ENCODE results near the gene TMEM45A.
"Not testable (repeated sequence)": the region's sequence is repeated elsewhere in the genome, so short reads cannot be mapped to it uniquely, and the experiment has no call there.

Gene TMEM45A

GRCh38 chr3:100468676-100469075 lies 23.7 kb upstream of the TMEM45A start:
- peaks cover 15% of the 10 kb centered on the region for H3K9me3 Mint-ChIP-seq
- no peak overlapping the region for H3K27ac Mint-ChIP-seq
- H3K36me3 Mint-ChIP-seq (ENCODE audit: low read depth), result no peaks in the 10 kb centered on the region
- no peaks in the 10 kb centered on the region for H3K27me3 Mint-ChIP-seq (ENCODE audit: low read depth)
- peaks cover 11% of the 10 kb centered on the region for H3K4me1 Mint-ChIP-seq (ENCODE audit: low read depth)
- no peak overlapping the region for H3K4me3 Mint-ChIP-seq

GRCh38 chr3:100470951-100471350 lies 21.5 kb upstream of the TMEM45A start:
- Mint-ChIP-seq H3K9me3 (peaks cover 19% of the 10 kb centered on the region), H3K27ac (no peak overlapping the region), H3K4me1 (ENCODE audit: low read depth) (peaks cover 8% of the 10 kb centered on the region), H3K36me3 (ENCODE audit: low read depth) (no peaks in the 10 kb centered on the region), H3K27me3 (ENCODE audit: low read depth) (peaks cover 7% of the 10 kb centered on the region), H3K4me3 (no peak overlapping the region)

DNA sequence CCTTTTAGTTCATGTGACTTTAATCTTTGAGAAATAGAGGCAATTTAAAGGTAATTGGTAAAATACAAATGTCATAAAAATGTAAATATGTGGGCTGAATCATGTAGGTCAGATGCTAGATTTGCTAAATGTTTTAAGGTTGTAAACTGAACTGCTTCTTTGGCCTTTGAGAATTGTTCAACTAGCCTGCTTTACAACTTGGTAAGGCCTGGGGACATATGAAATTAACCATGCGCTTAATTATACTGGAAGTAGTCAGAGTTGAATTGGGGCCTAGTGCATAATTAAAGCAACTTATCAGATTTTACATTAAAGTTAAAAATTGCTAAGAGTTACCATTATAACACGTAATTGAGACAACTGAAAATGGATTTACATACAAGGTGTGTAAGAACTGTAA lies 21.0 kb upstream of the TMEM45A start:
- Mint-ChIP-seq H3K27me3 (ENCODE audit: low read depth) (peaks cover 7% of the 10 kb centered on the region), H3K4me1 (ENCODE audit: low read depth) (peaks cover 3% of the 10 kb centered on the region), H3K36me3 (ENCODE audit: low read depth) (no peaks in the 10 kb centered on the region), H3K9me3 (peaks cover 19% of the 10 kb centered on the region), H3K27ac (no peak overlapping the region), H3K4me3 (no peak overlapping the region)

DNA sequence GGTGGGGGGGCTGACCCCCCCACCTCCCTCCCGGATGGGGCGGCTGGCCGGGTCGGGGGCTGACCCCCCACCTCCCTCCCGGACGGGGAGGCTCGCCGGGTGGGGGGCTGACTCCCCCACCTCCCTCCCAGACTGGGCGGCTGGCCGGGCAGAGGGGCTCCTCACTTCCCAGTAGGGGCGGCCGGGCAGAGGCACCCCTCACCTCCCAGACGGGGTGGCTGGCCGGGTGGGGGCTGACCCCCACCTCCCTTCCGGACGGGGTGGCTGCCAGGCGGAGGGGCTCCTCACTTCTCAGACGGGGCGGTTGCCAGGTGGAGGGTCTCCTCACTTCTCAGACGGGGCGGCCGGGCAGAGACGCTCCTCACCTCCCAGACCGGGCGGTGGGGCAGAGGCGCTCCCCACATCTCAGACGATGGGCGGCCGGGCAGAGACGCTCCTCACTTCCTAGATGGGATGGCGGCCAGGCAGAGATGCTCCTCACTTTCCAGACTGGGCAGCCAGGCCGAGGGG lies 14.5 kb upstream of the TMEM45A start:
- H3K4me1 Mint-ChIP-seq (ENCODE audit: low read depth); H3K4me3 Mint-ChIP-seq; H3K27ac Mint-ChIP-seq; H3K27me3 Mint-ChIP-seq (ENCODE audit: low read depth); H3K36me3 Mint-ChIP-seq (ENCODE audit: low read depth); H3K9me3 Mint-ChIP-seq: not testable (repeated sequence)

GRCh38 chr3:100478521-100478920 lies 13.9 kb upstream of the TMEM45A start:
- H3K9me3 Mint-ChIP-seq; H3K27me3 Mint-ChIP-seq (ENCODE audit: low read depth); H3K27ac Mint-ChIP-seq; H3K4me3 Mint-ChIP-seq; H3K4me1 Mint-ChIP-seq (ENCODE audit: low read depth); H3K36me3 Mint-ChIP-seq (ENCODE audit: low read depth): not testable (repeated sequence)

DNA sequence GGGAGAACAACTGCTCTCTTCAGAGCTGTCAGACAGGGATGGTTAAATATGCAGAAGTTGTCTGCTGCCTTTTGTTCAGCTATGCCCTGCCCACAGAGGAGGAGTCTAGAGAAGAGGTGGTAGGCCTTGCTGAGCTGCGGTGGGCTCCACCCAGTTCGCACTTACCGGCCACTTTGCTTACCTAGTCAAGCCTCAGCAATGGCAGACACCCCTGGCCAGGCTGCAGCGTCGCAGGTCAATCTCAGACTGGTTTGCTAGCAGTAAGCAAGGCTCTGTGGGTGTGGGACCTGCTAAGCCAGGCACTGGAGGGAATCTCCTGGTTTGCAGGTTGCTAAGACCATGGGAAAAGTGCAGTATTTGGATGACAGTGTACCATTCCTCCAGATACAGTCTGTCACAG lies 12.3 kb upstream of the TMEM45A start:
- no peak overlapping the region for H3K27ac Mint-ChIP-seq
- peaks cover 3% of the 10 kb centered on the region for H3K9me3 Mint-ChIP-seq
- H3K4me1 Mint-ChIP-seq (ENCODE audit: low read depth), result peaks cover 4% of the 10 kb centered on the region
- peaks cover 14% of the 10 kb centered on the region for H3K27me3 Mint-ChIP-seq (ENCODE audit: low read depth)
- H3K36me3 Mint-ChIP-seq (ENCODE audit: low read depth), result no peaks in the 10 kb centered on the region
- H3K4me3 Mint-ChIP-seq, result no peak overlapping the region

GRCh38 chr3:100482176-100482575 lies 10.2 kb upstream of the TMEM45A start:
- Mint-ChIP-seq H3K4me3 (no peak overlapping the region), H3K9me3 (no peaks in the 10 kb centered on the region), H3K36me3 (ENCODE audit: low read depth) (no peaks in the 10 kb centered on the region), H3K27ac (no peak overlapping the region), H3K27me3 (ENCODE audit: low read depth) (peaks cover 9% of the 10 kb centered on the region), H3K4me1 (ENCODE audit: low read depth) (peaks cover 4% of the 10 kb centered on the region)

DNA sequence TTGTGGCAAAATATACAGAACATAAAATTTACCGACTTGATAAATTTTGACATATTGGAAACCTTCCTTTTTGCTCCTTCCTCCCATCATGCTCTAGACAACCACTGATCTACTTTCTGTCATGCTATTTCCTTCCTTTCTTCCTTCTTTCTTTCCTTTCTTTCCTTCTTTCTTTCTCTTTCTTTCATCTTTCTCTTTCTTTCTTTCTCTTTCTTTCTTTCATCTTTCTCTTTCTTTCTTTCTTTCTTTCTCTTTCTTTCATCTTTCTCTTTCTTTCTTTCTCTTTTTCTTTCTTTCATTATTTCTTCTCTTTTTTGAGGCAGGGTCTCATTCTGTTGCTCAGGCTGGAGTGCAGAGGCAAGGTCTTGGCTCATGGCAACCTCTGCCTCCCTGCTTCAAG lies 8.9 kb upstream of the TMEM45A start:
- H3K36me3 Mint-ChIP-seq (ENCODE audit: low read depth), result no peaks in the 10 kb centered on the region
- no peak overlapping the region for H3K27ac Mint-ChIP-seq
- H3K27me3 Mint-ChIP-seq (ENCODE audit: low read depth), result peaks cover 9% of the 10 kb centered on the region
- H3K9me3 Mint-ChIP-seq, result no peaks in the 10 kb centered on the region
- peaks cover 4% of the 10 kb centered on the region for H3K4me1 Mint-ChIP-seq (ENCODE audit: low read depth)
- no peak overlapping the region for H3K4me3 Mint-ChIP-seq

GRCh38 chr3:100486808-100487207 lies 5.6 kb upstream of the TMEM45A start:
- Mint-ChIP-seq H3K27me3 (ENCODE audit: low read depth) (peaks cover 28% of the 10 kb centered on the region), H3K27ac (no peak overlapping the region), H3K4me1 (ENCODE audit: low read depth) (peaks cover 4% of the 10 kb centered on the region), H3K4me3 (no peak overlapping the region), H3K36me3 (ENCODE audit: low read depth) (no peaks in the 10 kb centered on the region), H3K9me3 (no peaks in the 10 kb centered on the region)

GRCh38 chr3:100489118-100489517 lies 3.3 kb upstream of the TMEM45A start:
- H3K4me3 Mint-ChIP-seq, result no peak overlapping the region
- H3K27ac Mint-ChIP-seq, result no peak overlapping the region
- peaks cover 8% of the 10 kb centered on the region for H3K4me1 Mint-ChIP-seq (ENCODE audit: low read depth)
- H3K27me3 Mint-ChIP-seq (ENCODE audit: low read depth), result peaks cover 25% of the 10 kb centered on the region
- H3K9me3 Mint-ChIP-seq, result no peaks in the 10 kb centered on the region
- no peaks in the 10 kb centered on the region for H3K36me3 Mint-ChIP-seq (ENCODE audit: low read depth)

DNA sequence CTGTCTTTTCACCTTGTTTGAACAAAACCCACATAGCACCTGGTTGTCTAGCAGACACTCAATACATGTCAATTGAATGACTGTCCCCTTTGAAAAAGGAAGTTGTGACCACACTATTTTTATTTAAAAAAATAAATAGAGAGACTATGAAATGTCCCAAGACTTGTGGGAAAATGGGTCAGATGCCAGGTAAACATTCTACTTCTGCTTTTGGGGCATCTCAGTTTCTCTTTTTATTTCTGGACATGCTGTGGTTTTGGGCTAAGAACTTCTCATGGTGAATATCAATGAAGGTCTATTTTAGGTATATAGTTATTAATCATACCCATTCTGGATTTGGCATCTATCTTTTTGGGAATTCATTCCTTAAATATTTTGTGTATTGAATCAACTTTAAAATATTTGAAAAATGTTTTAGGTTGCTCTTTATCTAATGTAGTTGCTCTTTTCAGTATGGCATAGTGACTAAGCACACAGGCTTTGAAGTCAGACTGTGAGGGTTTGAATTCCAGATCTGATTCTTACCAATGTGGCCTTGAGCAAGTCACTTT lies 4.4 kb downstream of the TMEM45A start:
- H3K4me1 Mint-ChIP-seq (ENCODE audit: low read depth), result peaks cover 8% of the 10 kb centered on the region
- H3K9me3 Mint-ChIP-seq, result no peaks in the 10 kb centered on the region
- no peak overlapping the region for H3K27ac Mint-ChIP-seq
- H3K27me3 Mint-ChIP-seq (ENCODE audit: low read depth), result peaks cover 12% of the 10 kb centered on the region
- no peaks in the 10 kb centered on the region for H3K36me3 Mint-ChIP-seq (ENCODE audit: low read depth)
- no peak overlapping the region for H3K4me3 Mint-ChIP-seq

DNA sequence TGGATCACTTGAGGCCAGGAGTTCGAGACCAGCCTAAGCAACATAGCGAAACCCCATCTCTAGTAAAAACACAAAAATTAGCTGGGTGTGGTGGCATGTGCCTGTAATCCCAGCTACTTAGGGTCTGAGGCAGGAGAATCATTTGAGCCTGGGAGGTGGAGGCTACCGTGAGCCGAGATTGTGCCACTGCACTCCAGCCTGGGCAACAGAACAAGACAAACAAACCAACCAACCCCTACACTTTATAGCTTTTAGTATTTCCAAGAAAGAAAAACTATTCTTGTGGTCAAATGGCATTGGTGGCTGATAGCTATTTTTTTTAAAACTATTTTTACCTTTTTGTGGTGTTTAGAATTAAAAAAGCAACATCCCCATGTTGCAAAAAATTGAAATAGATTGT lies 7.2 kb downstream of the TMEM45A start:
- no peaks in the 10 kb centered on the region for H3K4me1 Mint-ChIP-seq (ENCODE audit: low read depth)

GRCh38 chr3:100500320-100500880 lies 8.0 kb downstream of the TMEM45A start:
- Mint-ChIP-seq H3K27me3 (ENCODE audit: low read depth) (peaks cover 19% of the 10 kb centered on the region), H3K4me1 (ENCODE audit: low read depth) (no peaks in the 10 kb centered on the region), H3K36me3 (ENCODE audit: low read depth) (no peaks in the 10 kb centered on the region), H3K4me3 (no peak overlapping the region), H3K9me3 (no peaks in the 10 kb centered on the region), H3K27ac (no peak overlapping the region)

More for the DNA sequence above, 7.2 kb downstream of the TMEM45A start:
- Mint-ChIP-seq H3K4me3 (no peak overlapping the region), H3K36me3 (ENCODE audit: low read depth) (no peaks in the 10 kb centered on the region), H3K27me3 (ENCODE audit: low read depth) (peaks cover 23% of the 10 kb centered on the region), H3K9me3 (no peaks in the 10 kb centered on the region), H3K27ac (no peak overlapping the region)

DNA sequence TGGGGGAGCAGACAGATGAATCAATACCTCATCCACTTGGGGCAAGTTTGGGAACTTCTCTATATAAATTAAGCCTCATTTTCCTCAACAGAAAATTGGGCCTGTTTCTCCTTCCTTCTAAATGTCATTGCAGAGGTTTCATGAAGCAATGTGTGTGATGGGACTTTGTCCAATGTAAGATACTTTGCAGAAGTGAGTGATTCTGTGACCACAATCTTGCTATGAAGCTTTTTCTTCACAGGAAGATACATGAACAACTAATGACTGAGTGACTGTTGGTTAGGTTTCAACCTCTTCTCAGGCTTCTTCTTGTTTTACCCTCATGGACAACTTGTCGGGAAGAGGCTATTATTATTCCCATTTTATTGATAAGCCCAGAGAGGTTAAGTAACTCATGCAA lies 11.0 kb downstream of the TMEM45A start:
- H3K4me1 Mint-ChIP-seq (ENCODE audit: low read depth), result no peaks in the 10 kb centered on the region
- peaks cover 23% of the 10 kb centered on the region for H3K27me3 Mint-ChIP-seq (ENCODE audit: low read depth)
- H3K27ac Mint-ChIP-seq, result no peak overlapping the region
- H3K9me3 Mint-ChIP-seq, result no peaks in the 10 kb centered on the region
- no peaks in the 10 kb centered on the region for H3K36me3 Mint-ChIP-seq (ENCODE audit: low read depth)
- H3K4me3 Mint-ChIP-seq, result no peak overlapping the region

DNA sequence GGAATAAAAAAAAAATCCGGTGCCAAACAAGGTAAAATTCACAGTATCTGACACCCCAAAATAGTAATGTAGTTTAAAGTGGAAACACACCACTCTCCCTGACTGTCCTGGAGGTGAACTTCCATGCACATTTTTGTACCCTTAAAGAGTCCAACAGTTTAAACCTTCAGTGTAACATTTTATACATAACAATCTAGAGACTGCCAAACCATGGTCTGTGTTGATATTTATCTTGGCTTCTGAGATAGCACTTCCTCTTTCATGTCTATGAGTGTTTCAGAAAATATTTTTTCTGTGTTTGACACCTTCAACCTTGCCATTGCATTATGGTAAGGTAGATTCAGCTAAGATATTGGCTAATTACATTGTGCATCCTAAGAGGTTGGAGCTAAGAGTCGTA lies 13.9 kb downstream of the TMEM45A start:
- H3K27me3 Mint-ChIP-seq (ENCODE audit: low read depth), result peaks cover 23% of the 10 kb centered on the region
- H3K9me3 Mint-ChIP-seq, result no peaks in the 10 kb centered on the region
- H3K4me3 Mint-ChIP-seq, result no peak overlapping the region
- no peaks in the 10 kb centered on the region for H3K36me3 Mint-ChIP-seq (ENCODE audit: low read depth)
- H3K4me1 Mint-ChIP-seq (ENCODE audit: low read depth), result no peaks in the 10 kb centered on the region
- H3K27ac Mint-ChIP-seq, result no peak overlapping the region

DNA sequence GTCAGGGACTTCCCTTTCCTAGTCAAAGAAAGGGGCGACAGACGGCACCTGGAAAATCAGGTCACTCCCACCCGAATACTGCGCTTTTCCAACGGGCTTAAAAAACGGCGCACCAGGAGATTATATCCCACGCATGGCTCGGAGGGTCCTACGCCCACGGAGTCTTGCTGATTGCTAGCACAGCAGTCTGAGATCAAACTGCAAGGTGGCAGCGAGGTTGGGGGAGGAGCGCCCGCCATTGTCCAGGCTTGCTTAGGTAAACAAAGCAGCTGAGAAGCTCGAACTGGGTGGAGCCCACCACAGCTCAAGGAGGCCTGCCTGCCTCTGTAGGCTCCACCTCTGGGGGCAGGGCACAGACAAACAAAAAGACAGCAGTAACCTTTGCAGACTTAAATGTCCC lies 17.4 kb downstream of the TMEM45A start:
- H3K36me3 Mint-ChIP-seq (ENCODE audit: low read depth); H3K4me3 Mint-ChIP-seq; H3K27ac Mint-ChIP-seq; H3K9me3 Mint-ChIP-seq; H3K4me1 Mint-ChIP-seq (ENCODE audit: low read depth); H3K27me3 Mint-ChIP-seq (ENCODE audit: low read depth): not testable (repeated sequence)
